ENCODE results near the gene MPP3.
"Not testable (repeated sequence)": the region's sequence is repeated elsewhere in the genome, so short reads cannot be mapped to it uniquely, and the experiment has no call there.

Gene MPP3

GRCh38 chr17:43871946-43872690 is 39.2 kb upstream of the MPP3 start:
- Histone ChIP-seq H3K9ac (ENCODE audit: low read length) (no peak overlapping the region), H3K4me3 (ENCODE audit: insufficient read depth, low read length, poor library complexity, severe bottlenecking) (no peak overlapping the region), H3K36me3 (ENCODE audit: low read length) (no peaks in the 10 kb centered on the region), H3F3A (ENCODE audit: insufficient read depth) (no peaks in the 10 kb centered on the region), H3K9me3 (ENCODE audit: insufficient read depth, low read length) (no peaks in the 10 kb centered on the region), H3K4me2 (ENCODE audit: low read depth, low read length, poor library complexity, severe bottlenecking) (no peak overlapping the region), H3K27ac (ENCODE audit: low read depth, low read length) (no peak overlapping the region), H3K9me2 (replicated peaks; ENCODE audit: insufficient read depth, low read length) (no peaks in the 10 kb centered on the region), H3K79me2 (ENCODE audit: insufficient read depth, low read length) (no peaks in the 10 kb centered on the region), H2AFZ (ENCODE audit: low read depth, low read length, severe bottlenecking) (no peak overlapping the region), H3K27me3 (ENCODE audit: low read length) (no peaks in the 10 kb centered on the region), H4K20me1 (ENCODE audit: low read depth, low read length) (no peaks in the 10 kb centered on the region)
- TF ChIP-seq EZH2phosphoT487 (conservative IDR thresholded peaks at IDR 0.05; ENCODE audit: low read length), result no peak
- TF ChIP-seq CTCF (IDR thresholded peaks at IDR 0.05; ENCODE audit: insufficient read depth, low read length, poor library complexity, severe bottlenecking), result no peak

- H3K4me3 ChIP-seq (ENCODE audit: insufficient read depth, low read length, poor library complexity, severe bottlenecking); H2AFZ ChIP-seq (ENCODE audit: low read depth, low read length, severe bottlenecking); H3K4me2 ChIP-seq (ENCODE audit: low read depth, low read length, poor library complexity, severe bottlenecking); H4K20me1 ChIP-seq (ENCODE audit: low read depth, low read length); H3K79me2 ChIP-seq (ENCODE audit: insufficient read depth, low read length); H3K9me2 ChIP-seq (replicated peaks; ENCODE audit: insufficient read depth, low read length); H3K27me3 ChIP-seq (ENCODE audit: low read length); H3K9ac ChIP-seq (ENCODE audit: low read length); H3F3A ChIP-seq (ENCODE audit: insufficient read depth); H3K36me3 ChIP-seq (ENCODE audit: low read length); H3K27ac ChIP-seq (ENCODE audit: low read depth, low read length); H3K9me3 ChIP-seq (ENCODE audit: insufficient read depth, low read length): not testable (repeated sequence)
Observed at GRCh38 chr17:43869031-43869430, 36.1 kb upstream of the MPP3 start.

GRCh38 chr17:43868226-43868994 is 35.5 kb upstream of the MPP3 start:
- Histone ChIP-seq H2AFZ (ENCODE audit: low read depth, low read length, severe bottlenecking) (no peak overlapping the region), H3K27me3 (ENCODE audit: low read length) (no peaks in the 10 kb centered on the region), H3K9me2 (replicated peaks; ENCODE audit: insufficient read depth, low read length) (no peaks in the 10 kb centered on the region), H4K20me1 (ENCODE audit: low read depth, low read length) (no peaks in the 10 kb centered on the region), H3F3A (ENCODE audit: insufficient read depth) (no peaks in the 10 kb centered on the region), H3K36me3 (ENCODE audit: low read length) (no peaks in the 10 kb centered on the region), H3K79me2 (ENCODE audit: insufficient read depth, low read length) (no peaks in the 10 kb centered on the region), H3K4me3 (ENCODE audit: insufficient read depth, low read length, poor library complexity, severe bottlenecking) (no peak overlapping the region), H3K4me2 (ENCODE audit: low read depth, low read length, poor library complexity, severe bottlenecking) (no peak overlapping the region), H3K9me3 (ENCODE audit: insufficient read depth, low read length) (no peaks in the 10 kb centered on the region), H3K27ac (ENCODE audit: low read depth, low read length) (no peak overlapping the region), H3K9ac (ENCODE audit: low read length) (no peak overlapping the region)
- no peak for TF ChIP-seq CTCF (IDR thresholded peaks at IDR 0.05; ENCODE audit: insufficient read depth, low read length, poor library complexity, severe bottlenecking)
- TF ChIP-seq EZH2phosphoT487 (conservative IDR thresholded peaks at IDR 0.05; ENCODE audit: low read length), result no peak

Measured in SU-DHL-6 (cell line).